HG02981 (cell line): Measurements from ENCODE around the gene GPR160.

Experiments
- ATAC-seq: cut with Tn5 transposase; IDR thresholded peaks from one replicate; pipeline ENCODE4 v1.9.1; 2021; ENCODE audit warnings: mild to moderate bottlenecking, moderate library complexity; ENCODE audit not compliant: unreplicated experiment

GPR160 gene

DNA sequence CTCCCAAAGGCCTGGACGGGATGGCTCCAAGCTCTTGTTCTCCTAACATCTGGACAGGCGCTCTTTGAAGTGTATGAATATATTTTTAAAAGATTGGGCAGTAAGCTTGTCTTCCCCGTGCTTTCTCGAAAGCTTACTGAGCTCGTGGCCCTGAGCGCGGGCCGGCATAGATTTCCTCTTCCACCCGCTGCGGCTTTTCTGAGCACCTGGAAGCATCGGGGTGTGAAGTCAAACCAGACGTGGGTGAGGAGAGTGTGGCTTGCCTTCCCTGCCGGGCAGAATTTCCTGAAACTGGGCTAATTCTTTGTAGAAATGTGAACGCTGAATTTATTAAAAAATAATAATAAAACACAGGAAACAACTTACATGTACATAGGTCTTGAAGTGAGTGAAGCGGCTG lies 25.9 kb downstream of the GPR160 start:
- no peak for ATAC-seq

DNA sequence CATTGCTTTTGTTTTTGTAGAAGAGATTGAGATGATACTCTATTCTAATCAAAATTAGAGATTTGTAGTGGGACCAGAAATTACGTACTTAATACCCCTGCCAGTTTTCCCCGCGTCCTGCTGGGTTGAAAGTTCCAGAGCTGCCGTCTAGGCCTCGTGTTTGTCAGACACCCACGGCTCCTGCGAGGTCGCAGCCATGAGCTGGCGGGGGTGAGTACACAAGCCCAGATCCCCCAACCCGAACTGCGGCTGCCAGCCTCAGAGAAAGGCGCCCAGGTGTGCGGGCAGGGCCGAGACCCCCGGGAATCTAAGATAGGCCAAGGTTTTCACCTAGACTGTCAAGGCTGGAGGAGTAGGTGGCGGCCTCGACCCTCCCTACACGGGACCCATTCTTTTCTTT lies 26.3 kb downstream of the GPR160 start:
- ATAC-seq: no peak

GRCh38 chr3:170075441-170076091 lies 37.8 kb downstream of the GPR160 start:
- ATAC-seq: no peak

GRCh38 chr3:170076715-170077238 lies 39.0 kb downstream of the GPR160 start:
- no peak for ATAC-seq

DNA sequence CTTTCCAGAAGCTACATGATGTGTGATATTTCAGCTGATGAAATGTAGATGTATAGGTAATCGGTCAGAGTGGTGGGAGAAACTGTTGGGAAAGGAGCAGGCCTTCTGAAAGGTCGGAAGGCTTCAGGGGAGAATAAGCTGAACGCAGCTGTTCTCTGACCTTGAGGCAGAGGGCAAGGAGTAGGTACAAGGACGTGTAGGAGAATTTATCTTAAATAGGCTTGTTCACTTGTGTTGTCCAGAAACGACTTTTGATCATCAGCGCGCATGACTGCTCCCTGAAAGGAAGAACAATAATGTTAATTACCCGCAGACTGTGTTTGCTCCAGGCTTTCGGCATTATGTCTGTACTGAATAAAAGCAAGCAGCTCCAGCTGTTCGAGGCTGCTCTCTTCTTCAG lies 39.6 kb downstream of the GPR160 start:
- no peak for ATAC-seq

DNA sequence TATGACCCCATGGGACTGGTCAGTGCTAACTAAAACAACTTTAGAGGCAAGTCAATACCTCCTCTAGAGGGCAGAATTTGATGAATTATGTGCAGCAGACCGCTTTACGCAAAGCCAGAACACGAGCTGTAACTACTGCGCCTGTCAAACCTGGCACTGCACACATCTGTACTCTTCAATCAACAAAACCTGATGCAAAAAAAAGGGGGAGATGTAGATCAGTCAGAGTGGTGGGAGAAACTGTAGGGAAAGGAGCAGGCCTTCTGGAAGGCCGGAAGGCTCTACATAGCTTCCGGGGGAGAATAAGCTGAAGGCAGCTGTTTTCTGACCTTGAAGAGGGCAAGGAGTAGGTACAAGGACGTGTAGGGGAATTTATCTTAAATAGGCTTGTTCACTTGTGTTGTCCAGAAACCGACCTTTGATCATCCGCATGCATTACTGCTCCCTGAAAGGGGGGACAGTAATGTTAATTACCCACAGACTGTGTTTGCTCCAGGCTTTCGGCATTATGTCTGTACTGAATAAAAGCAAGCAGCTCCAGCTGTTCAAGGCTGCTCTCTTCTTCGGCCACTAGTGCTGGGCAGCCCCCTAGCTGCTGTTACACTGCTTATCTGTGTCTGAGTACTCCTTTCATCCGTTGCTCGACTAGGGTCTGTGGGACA lies 41.0 kb downstream of the GPR160 start:
- ATAC-seq: no peak

GRCh38 chr3:170079536-170080165 lies 41.9 kb downstream of the GPR160 start:
- no peak for ATAC-seq

DNA sequence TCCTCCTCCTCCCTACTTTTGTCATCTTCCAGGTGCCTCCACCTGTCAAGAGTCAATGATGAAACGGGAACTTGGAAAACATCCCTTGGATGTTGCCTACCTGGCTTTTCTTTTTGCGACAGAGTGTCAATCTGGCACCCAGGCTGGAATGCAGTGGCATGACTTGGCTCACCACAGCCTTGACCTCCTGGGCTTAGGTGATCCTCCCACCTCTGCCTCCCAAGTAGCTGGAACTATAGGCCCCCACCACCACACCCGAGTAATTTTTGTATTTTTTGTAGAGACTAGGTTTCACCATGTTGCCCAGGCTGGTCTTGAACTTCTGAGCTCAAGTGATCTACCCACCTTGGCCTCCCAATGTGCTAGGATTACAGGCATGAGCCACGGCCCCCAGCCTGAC lies 42.8 kb downstream of the GPR160 start:
- ATAC-seq: no peak

DNA sequence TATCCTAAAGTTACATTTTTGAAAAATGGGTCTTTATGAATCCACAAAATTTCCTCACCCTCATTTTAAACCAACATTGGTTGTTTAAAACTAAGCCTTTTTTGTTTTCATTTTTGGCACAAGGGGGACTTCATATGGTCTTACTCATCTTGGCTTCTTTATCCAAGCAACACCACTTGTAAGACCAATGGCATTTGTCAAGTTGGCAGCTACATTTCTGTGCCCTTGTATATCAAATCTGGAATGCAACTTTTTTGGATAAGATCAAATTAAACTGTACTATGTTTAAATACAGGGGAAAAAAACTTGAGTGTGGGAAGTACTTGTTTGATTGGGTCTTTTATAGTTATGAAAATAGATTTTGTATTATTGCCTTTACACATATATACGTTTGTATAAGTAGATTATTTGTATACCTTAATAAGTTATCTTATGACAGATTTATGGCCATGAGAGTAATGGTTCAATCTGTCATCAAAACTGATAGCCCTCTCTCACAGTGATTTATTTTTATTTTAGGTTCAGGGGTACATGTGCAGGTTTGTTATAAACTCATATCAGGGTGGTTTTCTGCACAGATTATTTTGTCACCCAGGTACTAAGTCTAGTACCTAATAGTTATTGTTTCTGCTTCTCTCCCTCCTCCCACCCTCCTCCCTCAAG lies 43.4 kb downstream of the GPR160 start:
- no peak for ATAC-seq

- ATAC-seq: no peak
These were observed 45.5 kb downstream of the GPR160 start for GRCh38 chr3:170083343-170083742.

GRCh38 chr3:170085396-170085795 lies 47.6 kb downstream of the GPR160 start:
- no peak for ATAC-seq

GRCh38 chr3:170089862-170090600 lies 52.2 kb downstream of the GPR160 start:
- no peak for ATAC-seq

DNA sequence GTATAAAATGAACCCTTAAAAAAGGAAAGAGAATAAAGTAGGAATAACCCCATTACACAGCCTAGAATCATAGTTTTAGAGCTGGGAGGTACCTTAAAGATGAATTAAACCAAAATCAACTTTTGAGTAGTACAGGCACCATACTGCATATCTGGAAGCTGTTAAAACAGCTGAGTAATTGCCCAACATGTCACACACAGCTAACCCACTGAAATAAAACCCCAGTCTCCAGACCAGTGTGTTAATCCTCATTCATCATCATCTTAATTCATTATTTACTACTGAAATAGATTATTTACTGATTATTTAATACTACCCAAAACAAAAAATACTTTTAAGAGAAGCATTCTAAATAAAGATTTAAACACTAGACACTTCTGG lies 52.8 kb downstream of the GPR160 start:
- no peak for ATAC-seq

DNA sequence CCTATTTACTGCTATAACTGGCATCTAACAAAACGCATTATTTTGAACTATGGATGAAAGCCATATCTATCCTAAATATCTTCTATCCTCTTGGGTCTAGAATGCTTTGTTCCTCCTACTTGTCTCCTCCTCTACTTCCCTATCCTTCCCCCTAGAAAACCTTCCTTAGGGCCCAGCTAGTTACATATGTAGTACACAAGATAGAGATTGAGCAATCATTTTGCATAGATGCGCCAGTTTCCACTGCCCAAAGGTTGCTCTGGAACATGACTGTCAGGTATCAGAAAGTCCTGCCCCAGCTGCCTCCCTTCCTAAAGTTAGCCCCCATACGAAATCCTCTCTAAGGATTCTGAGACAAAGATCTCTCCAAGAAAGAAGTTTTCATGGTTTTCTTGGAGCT lies 55.1 kb downstream of the GPR160 start:
- no peak for ATAC-seq

- ATAC-seq: no peak
These were observed 58.0 kb downstream of the GPR160 start for GRCh38 chr3:170095771-170096170.

DNA sequence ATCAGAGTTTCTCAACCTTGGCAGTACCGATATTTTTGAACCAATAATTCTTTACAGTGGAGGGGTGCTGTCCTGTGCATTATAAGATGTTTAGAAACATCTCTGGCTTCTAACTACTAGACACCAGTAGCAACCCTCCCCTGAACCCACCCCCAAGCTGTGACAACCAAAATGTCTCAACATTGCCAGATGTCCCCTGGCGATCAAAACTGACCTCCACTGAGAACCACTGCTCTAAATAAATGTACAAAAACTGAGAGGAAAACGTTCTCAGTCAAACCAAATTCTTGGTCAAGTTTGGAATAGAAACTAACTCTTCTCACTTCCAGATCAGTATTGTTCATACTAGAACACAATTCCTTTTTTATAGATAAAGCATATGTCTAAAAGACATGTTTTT lies 58.5 kb downstream of the GPR160 start:
- no peak for ATAC-seq

DNA sequence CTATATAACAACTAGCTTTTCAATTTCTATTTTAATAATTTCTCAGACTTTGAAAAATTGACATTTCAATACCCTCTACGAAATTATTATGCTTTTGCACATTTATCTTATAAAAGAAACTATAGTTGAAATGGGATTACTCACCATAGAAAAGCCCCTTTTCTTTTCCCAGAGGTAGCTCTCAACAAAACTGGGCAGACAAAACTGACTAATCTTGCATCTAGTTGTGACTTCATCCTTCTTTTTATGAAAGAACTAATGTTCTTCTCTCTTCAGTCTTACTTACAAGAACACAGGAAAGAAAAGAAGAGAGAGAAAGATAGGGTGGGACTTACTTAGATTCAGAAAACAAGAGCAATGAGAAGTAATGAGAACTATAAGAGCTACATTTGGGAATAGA lies 61.0 kb downstream of the GPR160 start:
- no peak for ATAC-seq

DNA sequence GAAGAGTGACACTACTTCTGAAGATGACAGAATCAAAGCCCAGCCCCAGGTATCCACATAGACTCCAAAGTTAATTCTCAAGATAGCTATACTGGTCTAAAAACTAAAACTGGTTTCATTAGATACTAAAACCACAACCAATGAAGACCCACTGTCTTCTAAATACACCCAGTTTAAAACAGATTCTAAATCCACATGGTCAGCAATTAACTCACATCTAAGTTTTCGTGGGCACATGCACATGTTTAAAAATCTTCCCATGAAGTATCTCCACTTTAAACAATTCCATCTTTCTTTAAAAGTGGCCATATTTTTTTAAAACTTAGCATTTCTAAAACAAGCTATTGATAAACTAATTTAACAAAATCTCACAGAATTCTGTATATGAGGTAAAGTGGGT lies 63.1 kb downstream of the GPR160 start:
- ATAC-seq: no peak

- ATAC-seq: no peak
These were observed 64.6 kb downstream of the GPR160 start for GRCh38 chr3:170102431-170102830.

- no peak for ATAC-seq
These were observed 70.1 kb downstream of the GPR160 start for GRCh38 chr3:170107941-170108340.

DNA sequence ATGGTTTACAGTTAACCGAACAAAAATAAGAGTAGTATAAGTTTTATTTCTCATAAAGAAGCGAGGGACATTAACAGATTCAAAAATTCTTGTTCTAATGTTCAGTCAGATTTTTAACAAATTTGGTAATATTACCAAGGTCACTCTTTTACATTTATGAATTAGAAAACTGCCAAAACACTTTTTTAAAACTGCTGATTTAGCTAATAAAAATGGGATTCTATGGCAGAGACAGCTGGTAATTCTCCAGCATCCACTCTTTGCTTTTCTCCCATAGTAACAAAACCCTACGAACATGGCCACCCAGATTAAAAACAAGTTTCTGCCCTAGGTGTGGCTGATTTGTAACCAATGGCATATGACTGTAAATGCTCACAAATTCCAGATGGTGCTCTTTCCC lies 71.2 kb downstream of the GPR160 start:
- ATAC-seq: no peak
